H1 (cell line): Measurements from ENCODE around the gene IDUA. TPM values are rescaled to one million over a fixed set of nuclear protein-coding genes. Genes with fewer than 3 reads are reported as not detected.

Experiments used
- RBBP5 ChIP-seq: IDR thresholded peaks from 2 replicates; pipeline ENCODE4 v1.7.1; 2012; ENCODE audit warnings: low read depth, mild to moderate bottlenecking, inconsistent platforms, low read length, moderate library complexity, borderline replicate concordance
- polyA plus RNA-seq, 7 experiments: library from polyadenylated mRNA; depleted of rRNA in 3 of 7; stranded (reverse) in 5 of 7; unstranded in 2 of 7; fragments of >200 nt in 5 of 7; fragments of 200-250 nt in 2 of 7; gene quantifications; 1 replicate in 5 of 7; 2 replicates in 1 of 7; 4 replicates in 1 of 7; pipeline versions ENCODE4 v1.2.1 to v1.2.3, GENCODE V29; 2011 to 2013; ENCODE audit warnings: missing spikeins in 2 of 7, mixed read lengths in 2 of 7
- total RNA-seq: library from RNA; stranded (reverse); fragmentation: NEBNext Ultra II Directional; extraction: Animal tissue kit (Norgen Biotek cat#: 25700); gene quantifications from 2 replicates; pipeline ENCODE4 v1.2.1, GENCODE V29; 2021
- TF ChIP-seq, protein P1 (sequence below), 3 experiments: IDR thresholded peaks; 1 replicate in 2 of 3; 2 replicates in 1 of 3; pipeline versions ENCODE4 v1.5.1 to v1.6.1; 2011; ENCODE audit warnings: low read length in 3 of 3, mild to moderate bottlenecking in 3 of 3, inconsistent platforms in 2 of 3, low read depth in 1 of 3, moderate library complexity in 1 of 3; ENCODE audit not compliant: insufficient read depth in 1 of 3; ENCODE audit errors: control extremely low read depth in 1 of 3

The IDUA gene
- total and polyA plus RNA-seq, 2 of the 8 experiments (the other 6 are each of a cell fraction or from before 2014, with no cell fraction given): 2.8 to 4.8 TPM

DNA sequence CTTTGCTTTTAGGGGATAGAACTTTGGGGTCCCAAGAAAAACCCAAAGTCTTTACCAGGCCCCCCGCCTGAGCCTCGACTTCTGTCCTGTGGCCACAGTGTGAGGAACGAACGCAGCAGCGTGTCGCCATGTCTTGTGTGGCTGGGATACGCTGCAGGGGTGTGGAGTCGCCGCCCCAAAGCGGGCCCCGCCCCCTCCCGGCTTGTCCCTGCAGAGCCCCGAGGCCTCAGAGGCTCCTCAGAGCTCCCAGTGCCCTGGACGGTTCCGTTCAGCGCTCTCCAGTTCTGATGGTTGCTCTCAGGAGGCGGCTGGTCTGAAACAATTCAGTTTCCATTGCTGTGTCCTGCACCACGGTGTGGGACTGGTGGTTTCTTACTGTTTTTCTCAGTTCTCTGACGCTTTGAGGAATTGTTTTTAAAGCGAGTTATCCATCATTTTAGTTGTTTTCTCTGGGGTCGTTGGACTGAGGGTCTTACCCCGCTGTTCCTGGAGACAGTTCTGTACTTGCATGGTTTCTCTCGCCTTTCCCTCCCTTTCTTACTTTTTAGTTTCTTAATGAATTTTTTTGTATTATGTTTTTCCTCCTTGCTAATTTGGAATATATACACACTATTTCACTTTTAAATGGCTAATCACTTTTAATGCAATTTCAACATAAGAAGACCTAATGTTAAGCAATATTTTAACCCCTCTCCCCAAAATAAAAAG, 1.6 kb upstream of the IDUA start (continued):
- no peak for TF ChIP-seq RBBP5
- TF ChIP-seq, protein P1, sequence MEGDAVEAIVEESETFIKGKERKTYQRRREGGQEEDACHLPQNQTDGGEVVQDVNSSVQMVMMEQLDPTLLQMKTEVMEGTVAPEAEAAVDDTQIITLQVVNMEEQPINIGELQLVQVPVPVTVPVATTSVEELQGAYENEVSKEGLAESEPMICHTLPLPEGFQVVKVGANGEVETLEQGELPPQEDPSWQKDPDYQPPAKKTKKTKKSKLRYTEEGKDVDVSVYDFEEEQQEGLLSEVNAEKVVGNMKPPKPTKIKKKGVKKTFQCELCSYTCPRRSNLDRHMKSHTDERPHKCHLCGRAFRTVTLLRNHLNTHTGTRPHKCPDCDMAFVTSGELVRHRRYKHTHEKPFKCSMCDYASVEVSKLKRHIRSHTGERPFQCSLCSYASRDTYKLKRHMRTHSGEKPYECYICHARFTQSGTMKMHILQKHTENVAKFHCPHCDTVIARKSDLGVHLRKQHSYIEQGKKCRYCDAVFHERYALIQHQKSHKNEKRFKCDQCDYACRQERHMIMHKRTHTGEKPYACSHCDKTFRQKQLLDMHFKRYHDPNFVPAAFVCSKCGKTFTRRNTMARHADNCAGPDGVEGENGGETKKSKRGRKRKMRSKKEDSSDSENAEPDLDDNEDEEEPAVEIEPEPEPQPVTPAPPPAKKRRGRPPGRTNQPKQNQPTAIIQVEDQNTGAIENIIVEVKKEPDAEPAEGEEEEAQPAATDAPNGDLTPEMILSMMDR (IDR thresholded peaks at IDR 0.05; ENCODE audit: control extremely low read depth in 1 of 3, insufficient read depth in 1 of 3, low read depth in 1 of 3, low read length in 3 of 3): 0 out of 4 replicates have a peak, but pooled peaks of 1 of the 3 experiments have one; percentile 4
- TF ChIP-seq, all 59 proteins: peak for 5
